Prostate gland (tissue), 2 donors: ENCODE measurements around the gene FKBP2. TPM values are rescaled to one million over a fixed set of nuclear protein-coding genes. Genes with fewer than 3 reads are reported as not detected.
A peak's percentile ranks its signal among the peaks of the same experiment; 100 is the strongest.

Experiments
- DNase-seq: peaks from one replicate; pipeline ENCODE4 v3.0.0-alpha.2; 2019; ENCODE audit warnings: low spot score
- H3K27ac ChIP-seq, 2 donors: fragments of 200-600 bp; sonication (generic); 2 replicates each; pipeline ENCODE4 v1.5.1; 2017 to 2019
- H3K27me3 ChIP-seq: fragments of 200-600 bp; sonication (generic); replicated peaks from 2 replicates; pipeline ENCODE4 v1.5.1; 2019; ENCODE audit not compliant: insufficient read depth
- H3K36me3 ChIP-seq, 2 donors: fragments of 200-600 bp; sonication (generic); 1 replicate in 1 of 2; 2 replicates in 1 of 2; pipeline versions ENCODE4 v1.5.1 to v1.8.1; 2017 to 2019
- H3K4me1 ChIP-seq: fragments of 200-600 bp; sonication (generic); replicated peaks from 2 replicates; pipeline ENCODE4 v1.5.1; 2019
- H3K4me3 ChIP-seq, 2 donors: fragments of 200-600 bp; sonication (generic); 2 replicates each; pipeline ENCODE4 v1.5.1; 2017 to 2019
- H3K9me3 ChIP-seq: fragments of 200-600 bp; sonication (generic); 2 replicates; pipeline ENCODE4 v1.5.1; 2017
- POLR2A ChIP-seq: fragments of 450-650 bp; IDR thresholded peaks from one replicate; pipeline ENCODE4 v1.6.1; 2016; ENCODE audit warnings: antibody characterized with exemption, mild to moderate bottlenecking
- POLR2AphosphoS5 ChIP-seq: sonication (generic); formaldehyde crosslinking; IDR thresholded peaks from one replicate; pipeline ENCODE4 v1.6.1; 2017; ENCODE audit warnings: antibody characterized with exemption
- whole genome bisulfite sequencing: methylation state at CpG from one replicate; pipeline ENCODE4 v1.1.5; 2018; 5-methylcytosine and 5-hydroxymethylcytosine counted together
- intact Hi-C: fragments of 100-400 bp; cut with DNase I; formaldehyde crosslinking; loops from one replicate; pipeline ENCODE4 v1.14.2; 2022
- total RNA-seq, 2 donors: library from RNA; depleted of rRNA; stranded (reverse); fragments of >200 nt; gene quantifications; one replicate each; pipeline ENCODE4 v1.1.0, GENCODE V29; 2016
- TF ChIP-seq, protein P1 (sequence below), 4 experiments: fragments of 200-600 bp in 2 of 4; fragments of 450-650 bp in 2 of 4; sonication (generic) in 2 of 4; IDR thresholded peaks; 1 replicate in 3 of 4; 2 replicates in 1 of 4; pipeline ENCODE4 v1.5.1; 2016 to 2019; ENCODE audit warnings: antibody characterized with exemption in 4 of 4, mild to moderate bottlenecking in 2 of 4, moderate library complexity in 2 of 4

FKBP2 gene
- total RNA-seq, 2 donors from 2014 or later: 138 to 164 TPM

- TF ChIP-seq, protein P1, sequence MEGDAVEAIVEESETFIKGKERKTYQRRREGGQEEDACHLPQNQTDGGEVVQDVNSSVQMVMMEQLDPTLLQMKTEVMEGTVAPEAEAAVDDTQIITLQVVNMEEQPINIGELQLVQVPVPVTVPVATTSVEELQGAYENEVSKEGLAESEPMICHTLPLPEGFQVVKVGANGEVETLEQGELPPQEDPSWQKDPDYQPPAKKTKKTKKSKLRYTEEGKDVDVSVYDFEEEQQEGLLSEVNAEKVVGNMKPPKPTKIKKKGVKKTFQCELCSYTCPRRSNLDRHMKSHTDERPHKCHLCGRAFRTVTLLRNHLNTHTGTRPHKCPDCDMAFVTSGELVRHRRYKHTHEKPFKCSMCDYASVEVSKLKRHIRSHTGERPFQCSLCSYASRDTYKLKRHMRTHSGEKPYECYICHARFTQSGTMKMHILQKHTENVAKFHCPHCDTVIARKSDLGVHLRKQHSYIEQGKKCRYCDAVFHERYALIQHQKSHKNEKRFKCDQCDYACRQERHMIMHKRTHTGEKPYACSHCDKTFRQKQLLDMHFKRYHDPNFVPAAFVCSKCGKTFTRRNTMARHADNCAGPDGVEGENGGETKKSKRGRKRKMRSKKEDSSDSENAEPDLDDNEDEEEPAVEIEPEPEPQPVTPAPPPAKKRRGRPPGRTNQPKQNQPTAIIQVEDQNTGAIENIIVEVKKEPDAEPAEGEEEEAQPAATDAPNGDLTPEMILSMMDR (IDR thresholded peaks at IDR 0.05): no peak
- TF ChIP-seq POLR2AphosphoS5 (no peak), POLR2A (no peak)
- Histone ChIP-seq H3K4me3 (peak within 1 kb of the TSS; percentile 10 to 19), H3K4me1 (no peaks in the 10 kb centered on the region), H3K36me3 (peaks cover 5 to 8% of the 10 kb centered on the region in 2 donors), H3K27me3 (no peaks in the 10 kb centered on the region), H3K9me3 (no peaks in the 10 kb centered on the region), H3K27ac (peak within 1 kb of the TSS; percentile 24 to 43)
- intact Hi-C loops: loop anchor here (5.0 kb wide), 1 partner anchor 96 kb away; the partner anchor contains the start of gene CATSPERZ
- WGBS: 80% methylated on average over 27 of the region's 27 CpGs
- DNase-seq: no peak
Observed at GRCh38 chr11:64206457-64207255, 34.2 kb upstream of the FKBP2 start, which contains the start of gene FERMT3. TSS of gene FERMT3 (plus strand) at chr11:64206721. CDS start at chr11:64207365, 644 bp downstream.

DNA sequence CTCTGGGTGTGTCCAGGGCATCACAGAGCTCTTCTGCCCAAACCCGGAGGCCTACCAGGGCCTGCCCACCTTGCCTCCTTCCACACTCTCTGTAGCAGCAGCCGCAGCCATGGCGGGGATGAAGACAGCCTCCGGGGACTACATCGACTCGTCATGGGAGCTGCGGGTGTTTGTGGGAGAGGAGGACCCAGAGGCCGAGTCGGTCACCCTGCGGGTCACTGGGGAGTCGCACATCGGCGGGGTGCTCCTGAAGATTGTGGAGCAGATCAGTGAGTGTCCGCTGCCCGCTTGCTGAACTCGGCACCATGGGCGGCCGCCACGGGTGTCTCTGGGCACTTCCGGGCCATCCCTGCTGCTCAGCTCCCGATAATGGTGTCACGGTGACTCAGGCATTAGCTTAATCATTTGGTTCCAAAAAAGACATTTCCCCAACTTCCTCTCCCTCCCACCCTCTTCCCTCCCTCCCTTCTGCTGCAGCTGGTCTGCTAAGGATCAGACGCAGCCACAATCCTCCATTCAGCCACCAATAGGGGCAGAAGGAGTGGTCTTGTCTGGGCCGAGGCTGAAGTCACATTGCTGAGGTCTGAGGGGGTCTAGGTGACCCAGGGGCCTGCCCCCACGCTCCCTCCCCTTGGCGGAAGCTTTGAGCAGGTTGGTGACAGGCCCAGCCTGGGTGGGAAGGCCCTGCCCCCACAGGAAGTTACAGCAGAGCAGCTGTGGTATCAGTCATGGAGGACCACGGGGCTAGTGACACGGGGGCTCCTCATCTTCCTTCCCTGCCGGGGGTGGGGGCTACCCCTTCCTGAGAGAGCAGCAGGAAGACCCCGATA is 33.4 kb upstream of the FKBP2 start:
- intact Hi-C loops: loop anchor here (5.0 kb wide), 1 partner anchor 95 kb away; the partner anchor contains the start of gene CATSPERZ

GRCh38 chr11:64208086-64208795 is 32.7 kb upstream of the FKBP2 start:
- peaks cover 5% of the 10 kb centered on the region in 2 donors for H3K36me3 ChIP-seq
- peak overlapping the region; percentile 43 to 61 for H3K27ac ChIP-seq
- TF ChIP-seq, protein P1 (IDR thresholded peaks at IDR 0.05): no peak
- TF ChIP-seq POLR2AphosphoS5 (no peak), POLR2A (no peak)
- no peaks in the 10 kb centered on the region for H3K4me1 ChIP-seq
- H3K4me3 ChIP-seq: no peak overlapping the region
- DNase-seq: no peak
- H3K27me3 ChIP-seq: no peaks in the 10 kb centered on the region
- WGBS: 87% methylated on average over 23 of the region's 23 CpGs
- no peaks in the 10 kb centered on the region for H3K9me3 ChIP-seq
- intact Hi-C loops: loop anchor here (5.0 kb wide), 1 partner anchor 94 kb away; the partner anchor contains the start of gene CATSPERZ

More for the DNA sequence above, 33.4 kb upstream of the FKBP2 start:
- no peaks in the 10 kb centered on the region for H3K4me1 ChIP-seq
- no peak for DNase-seq
- 75% methylated on average over 28 of the region's 30 CpGs for WGBS
- no peaks in the 10 kb centered on the region for H3K9me3 ChIP-seq
- TF ChIP-seq POLR2A: no peak
- TF ChIP-seq, protein P1 (IDR thresholded peaks at IDR 0.05): no peak
- TF ChIP-seq POLR2AphosphoS5: no peak
- H3K27ac ChIP-seq: peak overlapping the region; percentile 43 to 61
- peak overlapping the region; percentile 10 to 19 for H3K4me3 ChIP-seq
- peaks cover 5 to 8% of the 10 kb centered on the region in 2 donors for H3K36me3 ChIP-seq
- no peaks in the 10 kb centered on the region for H3K27me3 ChIP-seq

DNA sequence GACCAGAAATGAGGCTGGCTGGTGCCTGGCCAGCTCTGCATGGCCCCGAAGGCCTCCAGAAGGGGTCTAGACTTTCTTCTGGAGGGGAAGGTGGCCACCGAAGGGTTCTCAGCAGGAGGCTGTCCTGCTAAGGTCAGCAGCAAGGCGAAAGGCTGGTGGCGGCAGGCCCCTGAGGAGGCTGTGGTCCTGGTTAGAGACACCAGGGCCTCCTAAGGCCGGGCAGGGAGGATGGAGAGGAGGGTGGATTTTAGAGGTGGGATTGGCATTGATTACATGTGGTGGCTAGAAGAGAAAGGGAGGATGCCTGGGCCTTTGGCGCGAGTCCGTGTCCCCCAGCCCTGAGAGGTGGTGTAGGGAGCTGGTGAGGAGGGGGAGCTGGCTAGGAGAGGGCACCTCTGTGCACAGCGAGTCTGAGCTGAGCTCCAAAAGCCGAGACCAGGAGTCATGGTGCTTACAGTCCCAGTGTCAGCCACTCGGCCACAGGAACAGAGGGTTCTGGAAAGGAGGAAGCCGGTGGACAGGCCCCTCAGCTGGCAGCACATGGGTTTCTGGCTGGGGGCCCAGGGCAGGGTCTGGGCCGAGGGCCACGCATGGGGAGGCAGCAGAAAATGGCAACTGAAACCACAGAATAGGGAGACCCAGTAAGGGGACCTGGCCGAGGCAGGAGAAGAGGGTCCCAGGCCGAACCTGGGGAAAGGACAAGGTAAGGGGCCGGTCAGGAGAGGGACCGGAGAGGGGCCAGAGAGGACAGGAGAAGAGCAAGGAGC is 31.9 kb upstream of the FKBP2 start:
- peak overlapping the region in 1 of 2 donors; percentile 43 for H3K27ac ChIP-seq
- intact Hi-C loops: loop anchor here (5.0 kb wide), 1 partner anchor 93 kb away; the partner anchor contains the start of gene CATSPERZ
- H3K4me3 ChIP-seq: no peak overlapping the region

More for the DNA sequence above, 31.9 kb upstream of the FKBP2 start:
- Histone ChIP-seq H3K36me3 (peaks cover 0 to 5% of the 10 kb centered on the region in 2 donors), H3K4me1 (no peaks in the 10 kb centered on the region), H3K27me3 (no peaks in the 10 kb centered on the region), H3K9me3 (no peaks in the 10 kb centered on the region)
- 81% methylated on average over 18 of the region's 18 CpGs for WGBS
- TF ChIP-seq POLR2AphosphoS5 (no peak), POLR2A (no peak)
- TF ChIP-seq, protein P1 (IDR thresholded peaks at IDR 0.05): no peak
- no peak for DNase-seq
